Liver (tissue), 9 donors: Measurements from ENCODE around the gene PLAC9. TPM values are rescaled to one million over a fixed set of nuclear protein-coding genes. Genes with fewer than 3 reads are reported as not detected.

Experiments used
- DNase-seq: peaks from one replicate; pipeline ENCODE4 v3.0.0-alpha.2; 2017; ENCODE audit warnings: low spot score
- H3K27ac ChIP-seq, 2 donors: one replicate each; pipeline ENCODE4 v1.7.0; 2013; ENCODE audit warnings: inconsistent platforms in 2 of 2, low read length in 2 of 2, control low read depth in 1 of 2, low read depth in 1 of 2, mild to moderate bottlenecking in 1 of 2
- H3K27me3 ChIP-seq, 4 donors: one replicate each; pipeline versions ENCODE4 v1.6.1 to v1.7.0; 2013; ENCODE audit warnings: low read length in 3 of 4, inconsistent platforms in 1 of 4, mild to moderate bottlenecking in 1 of 4, moderate library complexity in 1 of 4; ENCODE audit not compliant: control insufficient read depth in 4 of 4, insufficient read depth in 4 of 4
- H3K36me3 ChIP-seq, 4 donors: one replicate each; pipeline versions ENCODE4 v1.6.1 to v1.7.0; 2013; ENCODE audit warnings: low read length in 3 of 4, mild to moderate bottlenecking in 3 of 4, low read depth in 1 of 4, moderate library complexity in 1 of 4; ENCODE audit not compliant: control insufficient read depth in 4 of 4, insufficient read depth in 3 of 4
- H3K4me1 ChIP-seq, 4 donors: one replicate each; pipeline versions ENCODE4 v1.6.1 to v1.7.0; 2013; ENCODE audit warnings: low read length in 3 of 4, mild to moderate bottlenecking in 3 of 4, moderate library complexity in 1 of 4; ENCODE audit not compliant: control insufficient read depth in 4 of 4, insufficient read depth in 4 of 4
- H3K4me3 ChIP-seq, 3 donors: one replicate each; pipeline versions ENCODE4 v1.6.1 to v1.7.0; 2013; ENCODE audit warnings: low read length in 3 of 3, control low read depth in 1 of 3, low read depth in 1 of 3, mild to moderate bottlenecking in 1 of 3
- H3K9ac ChIP-seq, 2 donors: one replicate each; pipeline ENCODE4 v1.7.0; 2013; ENCODE audit warnings: low read length in 2 of 2, mild to moderate bottlenecking in 2 of 2, moderate library complexity in 2 of 2, control low read depth in 1 of 2, low read depth in 1 of 2
- H3K9me3 ChIP-seq, 4 donors: one replicate each; pipeline versions ENCODE4 v1.6.1 to v1.7.0; 2013; ENCODE audit warnings: low read length in 3 of 4; ENCODE audit not compliant: control insufficient read depth in 4 of 4
- FOXA1 ChIP-seq: IDR thresholded peaks from 2 replicates; pipeline ENCODE4 v1.6.1; 2016; ENCODE audit warnings: antibody characterized with exemption
- FOXA2 ChIP-seq: IDR thresholded peaks from 2 replicates; pipeline ENCODE4 v1.6.1; 2016; ENCODE audit warnings: antibody characterized with exemption
- GABPA ChIP-seq, 2 donors: IDR thresholded peaks in 1 of 2; conservative IDR thresholded peaks in 1 of 2; 2 replicates each; pipeline ENCODE4 v1.6.1; 2016; ENCODE audit warnings: antibody characterized with exemption in 2 of 2, mild to moderate bottlenecking in 1 of 2, moderate library complexity in 1 of 2
- HNF4A ChIP-seq, 2 donors: conservative IDR thresholded peaks; 2 replicates each; pipeline ENCODE4 v1.6.1; 2016; ENCODE audit warnings: antibody characterized with exemption in 2 of 2, mild to moderate bottlenecking in 2 of 2
- HNF4G ChIP-seq: IDR thresholded peaks from 2 replicates; pipeline ENCODE4 v1.6.1; 2016; ENCODE audit warnings: antibody characterized with exemption
- JUND ChIP-seq, 2 donors: IDR thresholded peaks; 2 replicates each; pipeline ENCODE4 v1.6.1; 2016; ENCODE audit warnings: antibody characterized with exemption in 2 of 2
- NR2F2 ChIP-seq: IDR thresholded peaks from 2 replicates; pipeline ENCODE4 v1.6.1; 2016; ENCODE audit warnings: antibody characterized with exemption
- RAD21 ChIP-seq, 2 donors: IDR thresholded peaks; 2 replicates each; pipeline ENCODE4 v1.6.1; 2016; ENCODE audit warnings: antibody characterized with exemption in 2 of 2, mild to moderate bottlenecking in 2 of 2
- RXRA ChIP-seq, 2 donors: IDR thresholded peaks; 2 replicates each; pipeline ENCODE4 v1.6.1; 2017 to 2018; ENCODE audit warnings: antibody characterized with exemption in 2 of 2, mild to moderate bottlenecking in 1 of 2
- SP1 ChIP-seq: IDR thresholded peaks from 2 replicates; pipeline ENCODE4 v1.6.1; 2018; ENCODE audit warnings: antibody characterized with exemption, mild to moderate bottlenecking
- TAF1 ChIP-seq: conservative IDR thresholded peaks from 2 replicates; pipeline ENCODE4 v1.6.1; 2016; ENCODE audit warnings: antibody characterized with exemption, mild to moderate bottlenecking
- YY1 ChIP-seq: IDR thresholded peaks from 2 replicates; pipeline ENCODE4 v1.6.1; 2016; ENCODE audit warnings: antibody characterized with exemption, mild to moderate bottlenecking
- WGBS: extraction: QIAGEN DNeasy Blood & Tissue Kit; methylation state at CpG from one replicate; pipeline ENCODE4 v1.1.7; 2013; 5-methylcytosine and 5-hydroxymethylcytosine counted together
- polyA plus RNA-seq, 2 donors: library from polyadenylated mRNA; stranded (reverse) in 1 of 2; unstranded in 1 of 2; fragments of 200-250 nt in 1 of 2; fragments of >200 nt in 1 of 2; fragmentation: Nextera tagmentation in 1 of 2; extraction: Ambion mirVana in 1 of 2; gene quantifications; one replicate each; pipeline versions ENCODE4 v1.2.1 to v1.2.3, GENCODE V29; 2013 to 2015
- total RNA-seq, 2 donors: library from RNA; depleted of rRNA; stranded (reverse); fragments of >200 nt; gene quantifications; one replicate each; pipeline ENCODE4 v1.2.3, GENCODE V29; 2014
- TF ChIP-seq, protein P1 (sequence below): fragments of 150-350 bp; IDR thresholded peaks from 2 replicates; pipeline ENCODE4 v1.5.1; 2017; ENCODE audit warnings: improper control_type of control experiment, low read depth, low read length; ENCODE audit not compliant: missing input control
- TF ChIP-seq, protein P2 (sequence below): IDR thresholded peaks from 2 replicates; pipeline ENCODE4 v1.6.1; 2016; ENCODE audit warnings: antibody characterized with exemption
- TF ChIP-seq, protein P3 (sequence below): IDR thresholded peaks from 2 replicates; pipeline ENCODE4 v1.6.1; 2016; ENCODE audit warnings: antibody characterized with exemption, mild to moderate bottlenecking
- TF ChIP-seq, protein P4 (sequence below): IDR thresholded peaks from 2 replicates; pipeline ENCODE4 v1.6.1; 2016; ENCODE audit warnings: antibody characterized with exemption
- TF ChIP-seq, protein P5 (sequence below): IDR thresholded peaks from 2 replicates; pipeline ENCODE4 v1.6.1; 2016; ENCODE audit warnings: antibody characterized with exemption
- donor health status: healthy.
- donor health status: healthy.
- donor health status: healthy.
- donor health status: healthy.
- donor health status: healthy.

PLAC9 gene
- total and polyA plus RNA-seq, 4 donors: 0.67 to 5.6 (median 2.1) TPM

DNA sequence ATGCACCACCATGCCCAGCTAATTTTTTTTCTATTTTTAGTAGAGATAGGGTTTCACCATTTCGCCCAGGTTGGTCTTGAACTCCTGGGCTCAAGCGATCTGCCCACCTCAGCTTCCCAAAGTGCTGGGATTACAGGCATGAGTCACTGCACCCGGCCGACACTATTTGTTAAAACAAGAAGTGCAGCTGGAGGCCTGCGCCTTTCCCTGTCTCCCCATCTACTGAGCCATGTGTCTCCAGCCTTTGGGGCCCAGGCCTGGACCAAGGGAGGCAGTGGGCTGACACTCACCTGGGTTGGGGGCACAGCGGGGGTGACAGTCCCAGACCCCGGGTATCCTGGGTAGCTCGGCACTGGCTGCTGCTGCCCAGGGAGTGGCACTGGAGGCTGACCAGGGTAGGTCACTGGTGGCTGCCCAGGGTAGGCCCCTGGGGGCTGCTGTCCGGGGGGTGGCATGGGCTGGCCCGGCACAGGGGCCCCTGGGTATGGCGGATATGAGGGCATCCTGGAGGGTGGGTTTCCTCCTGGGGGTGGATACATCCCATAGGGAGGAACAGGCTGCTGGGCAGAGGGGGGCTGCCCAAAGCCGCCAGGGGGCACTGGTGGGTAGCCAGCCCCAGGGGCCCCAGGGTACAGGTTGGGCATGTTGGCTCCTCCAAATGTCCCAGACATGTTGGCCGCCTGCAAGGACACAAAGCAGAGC, 36.3 kb downstream of the PLAC9 start:
- TF ChIP-seq RAD21 (IDR thresholded peaks at IDR 0.05) (peak; percentile 49 to 62), RXRA (IDR thresholded peaks at IDR 0.05) (no peak)
- TF ChIP-seq, protein P1, sequence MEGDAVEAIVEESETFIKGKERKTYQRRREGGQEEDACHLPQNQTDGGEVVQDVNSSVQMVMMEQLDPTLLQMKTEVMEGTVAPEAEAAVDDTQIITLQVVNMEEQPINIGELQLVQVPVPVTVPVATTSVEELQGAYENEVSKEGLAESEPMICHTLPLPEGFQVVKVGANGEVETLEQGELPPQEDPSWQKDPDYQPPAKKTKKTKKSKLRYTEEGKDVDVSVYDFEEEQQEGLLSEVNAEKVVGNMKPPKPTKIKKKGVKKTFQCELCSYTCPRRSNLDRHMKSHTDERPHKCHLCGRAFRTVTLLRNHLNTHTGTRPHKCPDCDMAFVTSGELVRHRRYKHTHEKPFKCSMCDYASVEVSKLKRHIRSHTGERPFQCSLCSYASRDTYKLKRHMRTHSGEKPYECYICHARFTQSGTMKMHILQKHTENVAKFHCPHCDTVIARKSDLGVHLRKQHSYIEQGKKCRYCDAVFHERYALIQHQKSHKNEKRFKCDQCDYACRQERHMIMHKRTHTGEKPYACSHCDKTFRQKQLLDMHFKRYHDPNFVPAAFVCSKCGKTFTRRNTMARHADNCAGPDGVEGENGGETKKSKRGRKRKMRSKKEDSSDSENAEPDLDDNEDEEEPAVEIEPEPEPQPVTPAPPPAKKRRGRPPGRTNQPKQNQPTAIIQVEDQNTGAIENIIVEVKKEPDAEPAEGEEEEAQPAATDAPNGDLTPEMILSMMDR: peak; percentile 27
- no peaks in the 10 kb centered on the region for H3K4me1 ChIP-seq
- H3K27me3 ChIP-seq: no peaks in the 10 kb centered on the region
- H3K4me3 ChIP-seq: no peak overlapping the region
- H3K27ac ChIP-seq: no peak overlapping the region
- H3K9me3 ChIP-seq: no peaks in the 10 kb centered on the region
- H3K36me3 ChIP-seq: peaks cover 0 to 28% (median 19%) of the 10 kb centered on the region in 4 donors
- no peak for DNase-seq
- H3K9ac ChIP-seq: no peak overlapping the region
- WGBS: 92% methylated on average over 13 of the region's 13 CpGs

DNA sequence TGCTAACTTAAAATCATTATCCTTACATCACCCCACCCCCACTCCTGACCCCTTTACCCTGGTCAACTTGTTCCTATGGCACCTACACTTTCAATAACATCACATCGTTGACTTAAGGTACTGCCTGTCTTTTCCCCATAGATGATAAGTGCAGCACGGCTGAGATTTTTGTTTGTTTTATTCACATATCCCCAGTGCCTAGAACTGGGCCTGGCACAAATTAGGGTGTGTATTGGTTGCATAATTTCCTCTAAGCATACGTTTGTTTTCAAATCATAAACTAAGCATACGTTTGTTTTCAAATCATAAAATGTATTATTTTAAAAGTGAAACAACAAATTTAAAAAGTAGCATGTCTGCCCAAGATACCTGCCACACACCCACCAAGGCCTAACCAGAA, 37.5 kb downstream of the PLAC9 start:
- 62% methylated on average over 4 of the region's 4 CpGs for WGBS
- Histone ChIP-seq H3K36me3 (peaks cover 0 to 20% (median 12%) of the 10 kb centered on the region in 4 donors), H3K27me3 (no peaks in the 10 kb centered on the region), H3K9ac (no peak overlapping the region), H3K9me3 (no peaks in the 10 kb centered on the region), H3K27ac (no peak overlapping the region), H3K4me1 (no peaks in the 10 kb centered on the region), H3K4me3 (no peak overlapping the region)
- DNase-seq: no peak
- TF ChIP-seq JUND (IDR thresholded peaks at IDR 0.05): no peak
- TF ChIP-seq NR2F2: no peak
- TF ChIP-seq, protein P2, sequence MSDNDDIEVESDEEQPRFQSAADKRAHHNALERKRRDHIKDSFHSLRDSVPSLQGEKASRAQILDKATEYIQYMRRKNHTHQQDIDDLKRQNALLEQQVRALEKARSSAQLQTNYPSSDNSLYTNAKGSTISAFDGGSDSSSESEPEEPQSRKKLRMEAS: no peak

DNA sequence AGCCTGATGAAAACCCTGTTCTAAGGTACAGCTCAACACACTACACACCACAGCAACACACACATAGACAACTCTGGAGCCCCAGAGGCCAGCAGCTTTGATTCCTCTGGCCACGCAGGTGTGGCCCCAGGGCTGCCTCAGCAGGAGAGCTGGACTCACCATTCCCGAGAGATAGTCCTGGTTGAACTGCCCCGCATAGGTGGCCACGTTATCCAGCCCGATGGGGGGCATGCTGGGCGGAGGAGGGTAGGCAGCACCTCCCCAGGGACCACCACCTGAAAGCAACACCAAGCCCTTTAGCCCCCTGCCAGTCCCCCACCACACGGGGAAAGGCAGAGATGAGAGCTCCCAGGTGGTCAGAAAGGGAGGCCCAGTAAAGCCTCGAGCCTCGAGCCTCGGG, 38.1 kb downstream of the PLAC9 start:
- no peak for DNase-seq
- Histone ChIP-seq H3K9me3 (no peaks in the 10 kb centered on the region), H3K4me1 (no peaks in the 10 kb centered on the region), H3K4me3 (no peak overlapping the region), H3K9ac (no peak overlapping the region), H3K27me3 (no peaks in the 10 kb centered on the region), H3K27ac (no peak overlapping the region), H3K36me3 (peaks cover 0 to 16% (median 7%) of the 10 kb centered on the region in 4 donors)
- 94% methylated on average over 10 of the region's 10 CpGs for WGBS
- TF ChIP-seq, protein P3, sequence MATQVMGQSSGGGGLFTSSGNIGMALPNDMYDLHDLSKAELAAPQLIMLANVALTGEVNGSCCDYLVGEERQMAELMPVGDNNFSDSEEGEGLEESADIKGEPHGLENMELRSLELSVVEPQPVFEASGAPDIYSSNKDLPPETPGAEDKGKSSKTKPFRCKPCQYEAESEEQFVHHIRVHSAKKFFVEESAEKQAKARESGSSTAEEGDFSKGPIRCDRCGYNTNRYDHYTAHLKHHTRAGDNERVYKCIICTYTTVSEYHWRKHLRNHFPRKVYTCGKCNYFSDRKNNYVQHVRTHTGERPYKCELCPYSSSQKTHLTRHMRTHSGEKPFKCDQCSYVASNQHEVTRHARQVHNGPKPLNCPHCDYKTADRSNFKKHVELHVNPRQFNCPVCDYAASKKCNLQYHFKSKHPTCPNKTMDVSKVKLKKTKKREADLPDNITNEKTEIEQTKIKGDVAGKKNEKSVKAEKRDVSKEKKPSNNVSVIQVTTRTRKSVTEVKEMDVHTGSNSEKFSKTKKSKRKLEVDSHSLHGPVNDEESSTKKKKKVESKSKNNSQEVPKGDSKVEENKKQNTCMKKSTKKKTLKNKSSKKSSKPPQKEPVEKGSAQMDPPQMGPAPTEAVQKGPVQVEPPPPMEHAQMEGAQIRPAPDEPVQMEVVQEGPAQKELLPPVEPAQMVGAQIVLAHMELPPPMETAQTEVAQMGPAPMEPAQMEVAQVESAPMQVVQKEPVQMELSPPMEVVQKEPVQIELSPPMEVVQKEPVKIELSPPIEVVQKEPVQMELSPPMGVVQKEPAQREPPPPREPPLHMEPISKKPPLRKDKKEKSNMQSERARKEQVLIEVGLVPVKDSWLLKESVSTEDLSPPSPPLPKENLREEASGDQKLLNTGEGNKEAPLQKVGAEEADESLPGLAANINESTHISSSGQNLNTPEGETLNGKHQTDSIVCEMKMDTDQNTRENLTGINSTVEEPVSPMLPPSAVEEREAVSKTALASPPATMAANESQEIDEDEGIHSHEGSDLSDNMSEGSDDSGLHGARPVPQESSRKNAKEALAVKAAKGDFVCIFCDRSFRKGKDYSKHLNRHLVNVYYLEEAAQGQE: no peak
- TF ChIP-seq, protein P1: no peak
- TF ChIP-seq, protein P2: no peak
- no peak for TF ChIP-seq YY1
- no peak for TF ChIP-seq FOXA1
- no peak for TF ChIP-seq SP1
- no peak for TF ChIP-seq NR2F2
- no peak for TF ChIP-seq HNF4G
- no peak for TF ChIP-seq RXRA (IDR thresholded peaks at IDR 0.05)
- no peak for TF ChIP-seq GABPA (IDR thresholded peaks at IDR 0.05 in 1 of 2, conservative IDR thresholded peaks at IDR 0.05 in 1 of 2)
- no peak for TF ChIP-seq TAF1
- TF ChIP-seq HNF4A (conservative IDR thresholded peaks at IDR 0.05): no peak
- TF ChIP-seq, protein P4, sequence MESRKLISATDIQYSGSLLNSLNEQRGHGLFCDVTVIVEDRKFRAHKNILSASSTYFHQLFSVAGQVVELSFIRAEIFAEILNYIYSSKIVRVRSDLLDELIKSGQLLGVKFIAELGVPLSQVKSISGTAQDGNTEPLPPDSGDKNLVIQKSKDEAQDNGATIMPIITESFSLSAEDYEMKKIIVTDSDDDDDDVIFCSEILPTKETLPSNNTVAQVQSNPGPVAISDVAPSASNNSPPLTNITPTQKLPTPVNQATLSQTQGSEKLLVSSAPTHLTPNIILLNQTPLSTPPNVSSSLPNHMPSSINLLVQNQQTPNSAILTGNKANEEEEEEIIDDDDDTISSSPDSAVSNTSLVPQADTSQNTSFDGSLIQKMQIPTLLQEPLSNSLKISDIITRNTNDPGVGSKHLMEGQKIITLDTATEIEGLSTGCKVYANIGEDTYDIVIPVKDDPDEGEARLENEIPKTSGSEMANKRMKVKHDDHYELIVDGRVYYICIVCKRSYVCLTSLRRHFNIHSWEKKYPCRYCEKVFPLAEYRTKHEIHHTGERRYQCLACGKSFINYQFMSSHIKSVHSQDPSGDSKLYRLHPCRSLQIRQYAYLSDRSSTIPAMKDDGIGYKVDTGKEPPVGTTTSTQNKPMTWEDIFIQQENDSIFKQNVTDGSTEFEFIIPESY: no peak
- no peak for TF ChIP-seq FOXA2
- TF ChIP-seq, protein P5, sequence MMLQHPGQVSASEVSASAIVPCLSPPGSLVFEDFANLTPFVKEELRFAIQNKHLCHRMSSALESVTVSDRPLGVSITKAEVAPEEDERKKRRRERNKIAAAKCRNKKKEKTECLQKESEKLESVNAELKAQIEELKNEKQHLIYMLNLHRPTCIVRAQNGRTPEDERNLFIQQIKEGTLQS: no peak
